ENCODE measurements around the gene GJC2.
A peak's percentile ranks its signal among the peaks of the same experiment; 100 is the strongest.

Gene GJC2

DNA sequence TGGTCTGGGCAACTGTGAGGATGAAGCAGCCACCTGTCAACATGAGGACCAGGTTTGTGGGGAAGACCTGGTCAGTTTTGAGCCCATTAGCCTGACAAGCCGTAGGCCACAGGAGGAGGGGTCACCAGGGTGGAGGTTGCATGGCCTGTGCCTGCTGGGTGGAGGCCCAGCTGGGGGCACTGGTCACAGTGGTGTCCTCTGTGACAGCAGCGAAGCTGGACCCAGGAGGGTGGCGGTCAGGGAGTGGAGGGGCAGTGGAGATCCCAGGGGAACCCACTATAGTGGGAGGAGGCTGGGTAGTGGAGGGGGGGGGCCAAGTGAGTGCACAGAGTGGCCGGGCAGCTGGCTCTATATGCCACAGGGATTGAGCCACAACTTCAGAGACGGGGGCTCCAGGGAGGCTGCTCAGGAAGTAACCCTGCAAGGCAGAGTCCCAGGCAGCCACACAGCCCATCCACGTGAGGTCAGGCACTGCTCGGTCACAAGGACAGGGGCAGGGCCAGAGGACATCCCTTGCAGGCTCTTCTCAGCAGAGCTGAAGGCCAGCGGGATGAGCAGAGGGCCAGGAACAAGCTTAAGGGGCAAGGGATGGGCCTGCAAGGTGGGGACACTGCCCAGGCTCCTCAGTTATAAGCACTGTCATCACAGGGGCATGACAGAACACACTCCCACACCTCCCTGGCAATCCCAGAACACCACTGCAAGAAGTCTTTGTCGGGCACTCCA lies 44.3 kb upstream of the GJC2 start:
- FAIRE-seq: no peak
- TF ChIP-seq, protein P1, sequence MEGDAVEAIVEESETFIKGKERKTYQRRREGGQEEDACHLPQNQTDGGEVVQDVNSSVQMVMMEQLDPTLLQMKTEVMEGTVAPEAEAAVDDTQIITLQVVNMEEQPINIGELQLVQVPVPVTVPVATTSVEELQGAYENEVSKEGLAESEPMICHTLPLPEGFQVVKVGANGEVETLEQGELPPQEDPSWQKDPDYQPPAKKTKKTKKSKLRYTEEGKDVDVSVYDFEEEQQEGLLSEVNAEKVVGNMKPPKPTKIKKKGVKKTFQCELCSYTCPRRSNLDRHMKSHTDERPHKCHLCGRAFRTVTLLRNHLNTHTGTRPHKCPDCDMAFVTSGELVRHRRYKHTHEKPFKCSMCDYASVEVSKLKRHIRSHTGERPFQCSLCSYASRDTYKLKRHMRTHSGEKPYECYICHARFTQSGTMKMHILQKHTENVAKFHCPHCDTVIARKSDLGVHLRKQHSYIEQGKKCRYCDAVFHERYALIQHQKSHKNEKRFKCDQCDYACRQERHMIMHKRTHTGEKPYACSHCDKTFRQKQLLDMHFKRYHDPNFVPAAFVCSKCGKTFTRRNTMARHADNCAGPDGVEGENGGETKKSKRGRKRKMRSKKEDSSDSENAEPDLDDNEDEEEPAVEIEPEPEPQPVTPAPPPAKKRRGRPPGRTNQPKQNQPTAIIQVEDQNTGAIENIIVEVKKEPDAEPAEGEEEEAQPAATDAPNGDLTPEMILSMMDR (IDR thresholded peaks at IDR 0.05; ENCODE audit: insufficient read depth, missing control alignments): no peak
- DNase-seq (ENCODE audit: insufficient read length, low spot score): no peak

- TF ChIP-seq, protein P1 (IDR thresholded peaks at IDR 0.05; ENCODE audit: insufficient read depth, missing control alignments): no peak
- FAIRE-seq: no peak
- DNase-seq (ENCODE audit: insufficient read length, low spot score): peak; percentile 12
Measured at GRCh38 chr1:228105996-228106799, 43.5 kb upstream of the GJC2 start.

DNA sequence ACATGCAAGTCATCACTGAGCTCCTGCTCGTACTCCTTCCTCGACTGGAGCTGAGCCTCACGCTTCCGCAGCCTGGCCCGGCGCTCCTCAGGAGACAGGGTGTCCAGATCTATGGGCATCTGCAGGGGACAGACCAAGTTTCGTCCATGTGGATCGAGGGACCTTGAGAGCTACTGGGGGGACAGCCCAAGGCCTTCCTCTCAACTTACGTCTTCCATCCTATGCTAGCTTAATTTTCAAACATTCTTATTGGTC lies 43.0 kb upstream of the GJC2 start:
- TF ChIP-seq, protein P1 (IDR thresholded peaks at IDR 0.05; ENCODE audit: insufficient read depth, missing control alignments): no peak
- FAIRE-seq (no peak), DNase-seq (ENCODE audit: insufficient read length, low spot score) (no peak)

DNA sequence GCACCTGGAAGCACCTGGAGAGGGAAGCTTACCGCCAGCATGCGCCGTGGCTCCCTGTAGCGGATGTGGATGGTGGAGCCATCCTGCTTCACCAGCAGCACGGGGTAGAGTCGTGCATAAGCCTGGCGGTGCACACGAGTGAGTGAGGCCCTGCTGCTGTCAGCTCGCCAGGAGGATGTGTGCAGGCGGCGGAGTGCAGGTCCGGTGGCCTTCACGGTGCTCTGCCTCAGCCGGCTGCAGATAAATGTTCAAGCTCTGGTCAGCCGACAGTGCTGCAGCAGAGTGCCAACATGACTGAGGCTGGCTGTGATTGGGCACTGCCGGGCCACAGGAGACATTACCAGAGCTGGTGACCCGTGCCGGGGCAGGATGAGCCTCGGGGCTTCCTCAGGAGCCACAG lies 42.1 kb upstream of the GJC2 start:
- FAIRE-seq (no peak), DNase-seq (ENCODE audit: insufficient read length, low spot score) (no peak)
- TF ChIP-seq, protein P1 (IDR thresholded peaks at IDR 0.05; ENCODE audit: insufficient read depth, missing control alignments): no peak

- no peak for FAIRE-seq
- peak; percentile 14 for DNase-seq (ENCODE audit: insufficient read length, low spot score)
- TF ChIP-seq, protein P1 (IDR thresholded peaks at IDR 0.05; ENCODE audit: insufficient read depth, missing control alignments): no peak
Measured at GRCh38 chr1:228108055-228108690, 41.6 kb upstream of the GJC2 start.

DNA sequence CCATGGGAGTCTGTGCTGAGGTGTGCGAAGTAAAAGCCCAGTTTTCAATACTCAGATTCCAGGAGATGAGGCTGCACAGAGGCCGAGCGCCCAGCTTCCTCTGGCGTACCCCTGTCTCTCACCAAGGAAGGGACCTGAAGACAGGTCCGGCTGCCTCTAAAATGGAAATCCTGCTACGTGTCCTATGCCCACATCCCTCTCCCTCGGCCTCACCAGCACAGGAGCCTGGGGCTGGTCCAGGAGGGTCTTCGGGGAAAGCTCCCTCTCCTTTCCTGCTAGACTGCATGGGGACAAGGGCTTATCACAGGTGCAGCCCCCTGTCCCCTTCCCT lies 41.0 kb upstream of the GJC2 start:
- FAIRE-seq: no peak
- TF ChIP-seq, protein P1 (IDR thresholded peaks at IDR 0.05; ENCODE audit: insufficient read depth, missing control alignments): no peak
- DNase-seq (ENCODE audit: insufficient read length, low spot score): peak; percentile 19

Data from D721Med (cell line).